HepG2 (cell line): Measurements from ENCODE around the gene KLC4. TPM values are rescaled to one million over a fixed set of nuclear protein-coding genes. Genes with fewer than 3 reads are reported as not detected.

ENCODE experiments used
- HNRNPLL ChIP-seq: fragments of 200-400 bp; formaldehyde crosslinking; IDR thresholded peaks from 2 replicates; pipeline ENCODE4 v1.6.1; 2017; ENCODE audit warnings: mild to moderate bottlenecking, low read depth, low read length; ENCODE audit not compliant: poor library complexity, severe bottlenecking
- ISL2 ChIP-seq: sonication (generic); formaldehyde crosslinking; IDR thresholded peaks from 2 replicates; pipeline ENCODE4 v1.5.0; 2020; ENCODE audit warnings: missing genetic modification reagents
- JARID2 ChIP-seq: sonication (generic); formaldehyde crosslinking; IDR thresholded peaks from 2 replicates; pipeline ENCODE4 v1.8.1; 2023; ENCODE audit warnings: missing genetic modification reagents, inconsistent platforms; ENCODE audit not compliant: insufficient replicate concordance
- KAT8 ChIP-seq: IDR thresholded peaks from 2 replicates; pipeline ENCODE4 v1.6.1; 2016; ENCODE audit warnings: missing genetic modification reagents, missing compliant biosample characterization
- KDM5B ChIP-seq: sonication (generic); formaldehyde crosslinking; IDR thresholded peaks from 2 replicates; pipeline ENCODE4 v1.4.0; 2020; ENCODE audit warnings: missing genetic modification reagents, mild to moderate bottlenecking, borderline replicate concordance
- NFKB2 ChIP-seq: sonication (generic); formaldehyde crosslinking; IDR thresholded peaks from 2 replicates; pipeline ENCODE4 v1.4.0; 2020; ENCODE audit warnings: missing genetic modification reagents, borderline replicate concordance
- RBM22 ChIP-seq: fragments of 200-400 bp; formaldehyde crosslinking; optimal IDR thresholded peaks from 2 replicates; pipeline ENCODE3; 2017; ENCODE audit warnings: mild to moderate bottlenecking, low read length, moderate library complexity
- SRSF1 ChIP-seq: fragments of 200-400 bp; formaldehyde crosslinking; optimal IDR thresholded peaks from 2 replicates; pipeline ENCODE3; 2017; ENCODE audit warnings: mild to moderate bottlenecking, low read depth, low read length, moderate library complexity
- ZNF337 ChIP-seq: sonication (generic); formaldehyde crosslinking; IDR thresholded peaks from 2 replicates; pipeline ENCODE4 v1.5.1; 2020; ENCODE audit warnings: missing genetic modification reagents, low read depth, mild to moderate bottlenecking, borderline replicate concordance
- ZNF441 ChIP-seq: sonication (generic); formaldehyde crosslinking; IDR thresholded peaks from 2 replicates; pipeline ENCODE4 v1.7.0; 2021; ENCODE audit warnings: missing genetic modification reagents, borderline replicate concordance
- ZNF501 ChIP-seq: sonication (generic); formaldehyde crosslinking; IDR thresholded peaks from 2 replicates; pipeline ENCODE4 v1.5.1; 2020; ENCODE audit warnings: mild to moderate bottlenecking, moderate library complexity, missing genetic modification reagents
- ZNF510 ChIP-seq: sonication (generic); formaldehyde crosslinking; IDR thresholded peaks from 2 replicates; pipeline ENCODE4 v1.4.0; 2020; ENCODE audit warnings: low read depth, mild to moderate bottlenecking, missing genetic modification reagents
- polyA plus RNA-seq, 8 experiments: library from polyadenylated mRNA; depleted of rRNA in 3 of 8; stranded (reverse) in 7 of 8; unstranded in 1 of 8; fragments of >200 nt; fragmentation: Illumina TruSeq in 4 of 8; extraction: Trizol in 4 of 8; gene quantifications; 2 replicates each; pipeline versions ENCODE4 v1.2.1 to v1.2.3, GENCODE V29; 2011 to 2016; ENCODE audit warnings: low read depth in 4 of 8, missing spikeins in 1 of 8, mixed read lengths in 1 of 8; ENCODE audit not compliant: insufficient read depth in 1 of 8
- total RNA-seq, 5 experiments: library from RNA; depleted of rRNA; stranded (reverse); fragments of >200 nt; fragmentation: Illumina TruSeq; extraction: Trizol; gene quantifications; 2 replicates each; pipeline ENCODE4 v1.2.3, GENCODE V29; 2016; ENCODE audit warnings: low read depth in 1 of 5
- TF ChIP-seq, protein P1 (sequence below): sonication (generic); formaldehyde crosslinking; IDR thresholded peaks from 2 replicates; pipeline ENCODE4 v1.4.0; 2020; ENCODE audit warnings: mild to moderate bottlenecking, missing genetic modification reagents
- TF ChIP-seq, protein P2 (sequence below): sonication (generic); formaldehyde crosslinking; IDR thresholded peaks from 2 replicates; pipeline ENCODE4 v1.4.0; 2020; ENCODE audit warnings: missing genetic modification reagents
- TF ChIP-seq, protein P3 (sequence below): IDR thresholded peaks from 2 replicates; pipeline ENCODE4 v1.6.1; 2016; ENCODE audit warnings: mild to moderate bottlenecking
- TF ChIP-seq, protein P4 (sequence below): IDR thresholded peaks from 2 replicates; pipeline ENCODE4 v1.4.0; 2020; ENCODE audit warnings: mild to moderate bottlenecking, missing genetic modification reagents
- TF ChIP-seq, protein P5 (sequence below): fragments of 450-650 bp; IDR thresholded peaks from 2 replicates; pipeline ENCODE4 v1.6.1; 2016

The KLC4 gene
- total and polyA plus RNA-seq, 2 of the 13 experiments (the other 11 are each of a cell fraction or from before 2014, with no cell fraction given): 45.4 to 70.4 TPM

DNA sequence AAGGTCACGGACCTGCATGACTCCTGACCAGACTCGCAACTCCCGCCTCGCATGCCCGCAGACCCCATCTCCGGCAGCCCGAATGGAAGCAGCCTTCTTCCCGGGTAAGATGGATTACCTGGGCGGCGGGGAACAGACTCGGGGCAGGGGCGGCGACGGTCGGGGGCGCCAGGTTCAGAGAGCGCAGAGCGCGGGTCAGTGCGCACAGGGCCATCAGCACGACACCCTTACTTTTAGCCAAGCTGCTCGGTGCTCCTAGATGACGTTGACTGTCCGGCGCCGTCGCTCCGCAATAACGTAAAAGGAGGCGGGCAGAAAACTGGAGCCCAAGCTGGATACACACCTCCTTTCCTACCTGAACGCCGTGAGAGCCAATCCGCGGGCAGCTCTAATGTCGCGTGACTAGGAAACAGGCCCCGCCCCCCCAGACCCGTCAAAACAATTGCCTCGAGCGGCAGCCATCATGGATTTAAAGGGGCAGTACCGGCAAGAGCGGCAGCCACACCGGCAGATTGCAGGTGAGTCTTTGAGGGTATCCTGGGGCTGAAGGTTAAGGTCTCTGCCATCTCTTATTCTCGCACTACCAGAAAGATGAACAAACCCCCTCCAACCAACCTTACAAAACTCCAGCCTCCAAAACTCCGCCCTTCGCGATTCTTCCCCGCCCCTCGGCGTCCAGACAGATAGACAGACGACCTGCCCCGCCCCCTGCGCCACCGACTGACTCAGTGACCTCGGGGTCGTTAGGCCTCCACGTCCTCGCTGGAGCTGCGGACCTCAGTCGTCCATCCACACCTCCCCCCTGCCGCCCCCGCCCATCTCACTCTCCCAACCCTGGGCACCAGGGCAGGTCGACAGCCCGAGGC is at the start of gene KLC4, which contains the start of gene MRPL2 (continued):
- TF ChIP-seq, protein P1, sequence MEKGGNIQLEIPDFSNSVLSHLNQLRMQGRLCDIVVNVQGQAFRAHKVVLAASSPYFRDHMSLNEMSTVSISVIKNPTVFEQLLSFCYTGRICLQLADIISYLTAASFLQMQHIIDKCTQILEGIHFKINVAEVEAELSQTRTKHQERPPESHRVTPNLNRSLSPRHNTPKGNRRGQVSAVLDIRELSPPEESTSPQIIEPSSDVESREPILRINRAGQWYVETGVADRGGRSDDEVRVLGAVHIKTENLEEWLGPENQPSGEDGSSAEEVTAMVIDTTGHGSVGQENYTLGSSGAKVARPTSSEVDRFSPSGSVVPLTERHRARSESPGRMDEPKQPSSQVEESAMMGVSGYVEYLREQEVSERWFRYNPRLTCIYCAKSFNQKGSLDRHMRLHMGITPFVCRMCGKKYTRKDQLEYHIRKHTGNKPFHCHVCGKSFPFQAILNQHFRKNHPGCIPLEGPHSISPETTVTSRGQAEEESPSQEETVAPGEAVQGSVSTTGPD (CRISPR knock-in tag): no peak
- peak; percentile 48; the same call in 1 of the 2 replicates for TF ChIP-seq ISL2 (CRISPR knock-in tag)
- TF ChIP-seq, protein P2, sequence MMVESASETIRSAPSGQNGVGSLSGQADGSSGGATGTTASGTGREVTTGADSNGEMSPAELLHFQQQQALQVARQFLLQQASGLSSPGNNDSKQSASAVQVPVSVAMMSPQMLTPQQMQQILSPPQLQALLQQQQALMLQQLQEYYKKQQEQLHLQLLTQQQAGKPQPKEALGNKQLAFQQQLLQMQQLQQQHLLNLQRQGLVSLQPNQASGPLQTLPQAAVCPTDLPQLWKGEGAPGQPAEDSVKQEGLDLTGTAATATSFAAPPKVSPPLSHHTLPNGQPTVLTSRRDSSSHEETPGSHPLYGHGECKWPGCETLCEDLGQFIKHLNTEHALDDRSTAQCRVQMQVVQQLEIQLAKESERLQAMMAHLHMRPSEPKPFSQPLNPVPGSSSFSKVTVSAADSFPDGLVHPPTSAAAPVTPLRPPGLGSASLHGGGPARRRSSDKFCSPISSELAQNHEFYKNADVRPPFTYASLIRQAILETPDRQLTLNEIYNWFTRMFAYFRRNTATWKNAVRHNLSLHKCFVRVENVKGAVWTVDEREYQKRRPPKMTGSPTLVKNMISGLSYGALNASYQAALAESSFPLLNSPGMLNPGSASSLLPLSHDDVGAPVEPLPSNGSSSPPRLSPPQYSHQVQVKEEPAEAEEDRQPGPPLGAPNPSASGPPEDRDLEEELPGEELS: peak; percentile 34
- peak; percentile 67 for TF ChIP-seq HNRNPLL
- peak; percentile 95; the same call in 1 of the 2 replicates for TF ChIP-seq ZNF510
- no peak for TF ChIP-seq JARID2 (CRISPR knock-in tag)
- TF ChIP-seq, protein P3, sequence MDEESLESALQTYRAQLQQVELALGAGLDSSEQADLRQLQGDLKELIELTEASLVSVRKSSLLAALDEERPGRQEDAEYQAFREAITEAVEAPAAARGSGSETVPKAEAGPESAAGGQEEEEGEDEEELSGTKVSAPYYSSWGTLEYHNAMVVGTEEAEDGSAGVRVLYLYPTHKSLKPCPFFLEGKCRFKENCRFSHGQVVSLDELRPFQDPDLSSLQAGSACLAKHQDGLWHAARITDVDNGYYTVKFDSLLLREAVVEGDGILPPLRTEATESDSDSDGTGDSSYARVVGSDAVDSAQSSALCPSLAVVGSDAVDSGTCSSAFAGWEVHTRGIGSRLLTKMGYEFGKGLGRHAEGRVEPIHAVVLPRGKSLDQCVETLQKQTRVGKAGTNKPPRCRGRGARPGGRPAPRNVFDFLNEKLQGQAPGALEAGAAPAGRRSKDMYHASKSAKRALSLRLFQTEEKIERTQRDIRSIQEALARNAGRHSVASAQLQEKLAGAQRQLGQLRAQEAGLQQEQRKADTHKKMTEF: peak; percentile 59
- TF ChIP-seq RBM22: no peak
- no peak for TF ChIP-seq ZNF337 (CRISPR knock-in tag)
- TF ChIP-seq ZNF441 (CRISPR knock-in tag): peak; percentile 80; the same call in 1 of the 2 replicates
- TF ChIP-seq, protein P4, sequence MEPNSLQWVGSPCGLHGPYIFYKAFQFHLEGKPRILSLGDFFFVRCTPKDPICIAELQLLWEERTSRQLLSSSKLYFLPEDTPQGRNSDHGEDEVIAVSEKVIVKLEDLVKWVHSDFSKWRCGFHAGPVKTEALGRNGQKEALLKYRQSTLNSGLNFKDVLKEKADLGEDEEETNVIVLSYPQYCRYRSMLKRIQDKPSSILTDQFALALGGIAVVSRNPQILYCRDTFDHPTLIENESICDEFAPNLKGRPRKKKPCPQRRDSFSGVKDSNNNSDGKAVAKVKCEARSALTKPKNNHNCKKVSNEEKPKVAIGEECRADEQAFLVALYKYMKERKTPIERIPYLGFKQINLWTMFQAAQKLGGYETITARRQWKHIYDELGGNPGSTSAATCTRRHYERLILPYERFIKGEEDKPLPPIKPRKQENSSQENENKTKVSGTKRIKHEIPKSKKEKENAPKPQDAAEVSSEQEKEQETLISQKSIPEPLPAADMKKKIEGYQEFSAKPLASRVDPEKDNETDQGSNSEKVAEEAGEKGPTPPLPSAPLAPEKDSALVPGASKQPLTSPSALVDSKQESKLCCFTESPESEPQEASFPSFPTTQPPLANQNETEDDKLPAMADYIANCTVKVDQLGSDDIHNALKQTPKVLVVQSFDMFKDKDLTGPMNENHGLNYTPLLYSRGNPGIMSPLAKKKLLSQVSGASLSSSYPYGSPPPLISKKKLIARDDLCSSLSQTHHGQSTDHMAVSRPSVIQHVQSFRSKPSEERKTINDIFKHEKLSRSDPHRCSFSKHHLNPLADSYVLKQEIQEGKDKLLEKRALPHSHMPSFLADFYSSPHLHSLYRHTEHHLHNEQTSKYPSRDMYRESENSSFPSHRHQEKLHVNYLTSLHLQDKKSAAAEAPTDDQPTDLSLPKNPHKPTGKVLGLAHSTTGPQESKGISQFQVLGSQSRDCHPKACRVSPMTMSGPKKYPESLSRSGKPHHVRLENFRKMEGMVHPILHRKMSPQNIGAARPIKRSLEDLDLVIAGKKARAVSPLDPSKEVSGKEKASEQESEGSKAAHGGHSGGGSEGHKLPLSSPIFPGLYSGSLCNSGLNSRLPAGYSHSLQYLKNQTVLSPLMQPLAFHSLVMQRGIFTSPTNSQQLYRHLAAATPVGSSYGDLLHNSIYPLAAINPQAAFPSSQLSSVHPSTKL: no peak
- TF ChIP-seq ZNF501: peak; percentile 89
- TF ChIP-seq KDM5B (CRISPR knock-in tag): peak; percentile 39; the same call in 1 of the 2 replicates
- TF ChIP-seq SRSF1: no peak
- TF ChIP-seq NFKB2: no peak; the same call in 1 of the 2 replicates
- TF ChIP-seq, protein P5, sequence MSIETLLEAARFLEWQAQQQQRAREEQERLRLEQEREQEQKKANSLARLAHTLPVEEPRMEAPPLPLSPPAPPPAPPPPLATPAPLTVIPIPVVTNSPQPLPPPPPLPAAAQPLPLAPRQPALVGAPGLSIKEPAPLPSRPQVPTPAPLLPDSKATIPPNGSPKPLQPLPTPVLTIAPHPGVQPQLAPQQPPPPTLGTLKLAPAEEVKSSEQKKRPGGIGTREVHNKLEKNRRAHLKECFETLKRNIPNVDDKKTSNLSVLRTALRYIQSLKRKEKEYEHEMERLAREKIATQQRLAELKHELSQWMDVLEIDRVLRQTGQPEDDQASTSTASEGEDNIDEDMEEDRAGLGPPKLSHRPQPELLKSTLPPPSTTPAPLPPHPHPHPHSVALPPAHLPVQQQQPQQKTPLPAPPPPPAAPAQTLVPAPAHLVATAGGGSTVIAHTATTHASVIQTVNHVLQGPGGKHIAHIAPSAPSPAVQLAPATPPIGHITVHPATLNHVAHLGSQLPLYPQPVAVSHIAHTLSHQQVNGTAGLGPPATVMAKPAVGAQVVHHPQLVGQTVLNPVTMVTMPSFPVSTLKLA: peak; percentile 77
- TF ChIP-seq KAT8 (CRISPR knock-in tag): peak; percentile 98
